ENCODE measurements around the gene CENPB.

- TF ChIP-seq, protein P1, sequence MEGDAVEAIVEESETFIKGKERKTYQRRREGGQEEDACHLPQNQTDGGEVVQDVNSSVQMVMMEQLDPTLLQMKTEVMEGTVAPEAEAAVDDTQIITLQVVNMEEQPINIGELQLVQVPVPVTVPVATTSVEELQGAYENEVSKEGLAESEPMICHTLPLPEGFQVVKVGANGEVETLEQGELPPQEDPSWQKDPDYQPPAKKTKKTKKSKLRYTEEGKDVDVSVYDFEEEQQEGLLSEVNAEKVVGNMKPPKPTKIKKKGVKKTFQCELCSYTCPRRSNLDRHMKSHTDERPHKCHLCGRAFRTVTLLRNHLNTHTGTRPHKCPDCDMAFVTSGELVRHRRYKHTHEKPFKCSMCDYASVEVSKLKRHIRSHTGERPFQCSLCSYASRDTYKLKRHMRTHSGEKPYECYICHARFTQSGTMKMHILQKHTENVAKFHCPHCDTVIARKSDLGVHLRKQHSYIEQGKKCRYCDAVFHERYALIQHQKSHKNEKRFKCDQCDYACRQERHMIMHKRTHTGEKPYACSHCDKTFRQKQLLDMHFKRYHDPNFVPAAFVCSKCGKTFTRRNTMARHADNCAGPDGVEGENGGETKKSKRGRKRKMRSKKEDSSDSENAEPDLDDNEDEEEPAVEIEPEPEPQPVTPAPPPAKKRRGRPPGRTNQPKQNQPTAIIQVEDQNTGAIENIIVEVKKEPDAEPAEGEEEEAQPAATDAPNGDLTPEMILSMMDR (conservative IDR thresholded peaks at IDR 0.05; ENCODE audit: low read length), result no peak
- TF ChIP-seq EZH2phosphoT487 (IDR thresholded peaks at IDR 0.05; ENCODE audit: borderline replicate concordance, low read depth, low read length), result no peak
Measured at GRCh38 chr20:3836132-3836531, 49.6 kb upstream of the CENPB start.
